ENCODE results near the gene HDAC9. TPM values are rescaled to one million over a fixed set of nuclear protein-coding genes. Genes with fewer than 3 reads are reported as not detected.

The HDAC9 gene
- total RNA-seq, 1 experiment from 2014 or later: 11.3 TPM

DNA sequence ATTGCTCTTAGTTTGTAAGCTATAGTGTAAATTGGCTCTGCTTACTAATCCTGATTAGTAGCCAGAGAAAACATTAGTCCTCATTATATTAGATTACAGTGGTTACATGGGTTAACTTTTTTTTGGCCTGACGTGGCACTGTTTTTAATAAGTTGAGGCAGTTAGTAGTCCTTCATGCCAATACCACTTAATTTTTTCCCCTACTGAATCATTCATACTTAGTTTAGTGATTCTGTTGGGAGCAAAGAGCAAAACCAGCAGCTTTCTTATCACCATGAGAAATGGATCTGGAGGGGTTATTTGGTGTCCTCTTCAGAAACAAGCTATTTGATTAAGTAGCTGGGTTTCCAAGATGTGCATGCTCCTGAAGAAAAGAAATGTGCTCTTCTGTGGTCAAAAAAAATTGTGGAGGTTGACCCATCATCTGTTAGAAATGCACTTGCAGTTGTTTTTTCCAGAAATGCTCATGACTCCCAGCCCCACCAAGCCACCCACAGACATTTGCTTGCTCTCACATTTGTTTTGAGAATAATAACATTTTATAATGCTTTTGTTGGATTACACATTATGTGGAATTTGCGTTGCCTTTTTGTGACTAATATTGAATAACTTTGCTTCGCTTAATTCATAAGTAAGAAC lies 258.5 kb downstream of the HDAC9 start:
- DNase-seq (ENCODE audit: unreplicated experiment): no peak
- H3K27ac Mint-ChIP-seq (ENCODE audit: low read depth, unreplicated experiment): no peak overlapping the region
- ChIA-PET CTCF (interaction anchor here (0.6 to 1.1 kb wide), 6 partner anchors 61 to 551 kb away, joined by 3 to 5 read pairs (median 3); no protein-coding TSS in a partner anchor), POLR2A (interaction anchor here (0.9 kb wide), 1 partner anchor 913 kb away, joined by 3 read pairs; no protein-coding TSS in a partner anchor)
- no peak overlapping the region for H3K4me3 Mint-ChIP-seq (ENCODE audit: unreplicated experiment)
- TF ChIP-seq, protein P1, sequence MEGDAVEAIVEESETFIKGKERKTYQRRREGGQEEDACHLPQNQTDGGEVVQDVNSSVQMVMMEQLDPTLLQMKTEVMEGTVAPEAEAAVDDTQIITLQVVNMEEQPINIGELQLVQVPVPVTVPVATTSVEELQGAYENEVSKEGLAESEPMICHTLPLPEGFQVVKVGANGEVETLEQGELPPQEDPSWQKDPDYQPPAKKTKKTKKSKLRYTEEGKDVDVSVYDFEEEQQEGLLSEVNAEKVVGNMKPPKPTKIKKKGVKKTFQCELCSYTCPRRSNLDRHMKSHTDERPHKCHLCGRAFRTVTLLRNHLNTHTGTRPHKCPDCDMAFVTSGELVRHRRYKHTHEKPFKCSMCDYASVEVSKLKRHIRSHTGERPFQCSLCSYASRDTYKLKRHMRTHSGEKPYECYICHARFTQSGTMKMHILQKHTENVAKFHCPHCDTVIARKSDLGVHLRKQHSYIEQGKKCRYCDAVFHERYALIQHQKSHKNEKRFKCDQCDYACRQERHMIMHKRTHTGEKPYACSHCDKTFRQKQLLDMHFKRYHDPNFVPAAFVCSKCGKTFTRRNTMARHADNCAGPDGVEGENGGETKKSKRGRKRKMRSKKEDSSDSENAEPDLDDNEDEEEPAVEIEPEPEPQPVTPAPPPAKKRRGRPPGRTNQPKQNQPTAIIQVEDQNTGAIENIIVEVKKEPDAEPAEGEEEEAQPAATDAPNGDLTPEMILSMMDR (IDR thresholded peaks at IDR 0.05; ENCODE audit: unreplicated experiment): no peak
- intact Hi-C loops (cut with micrococcal nuclease): loop anchor here (10.0 kb wide), 1 partner anchor 361 kb away; the partner anchor contains the start of gene TWIST1
- H3K27me3 Mint-ChIP-seq (ENCODE audit: insufficient read depth, unreplicated experiment): no peaks in the 10 kb centered on the region
- peaks cover 10% of the 10 kb centered on the region for H3K4me1 Mint-ChIP-seq (ENCODE audit: insufficient read depth, unreplicated experiment)
- no peaks in the 10 kb centered on the region for H3K36me3 Mint-ChIP-seq (ENCODE audit: insufficient read depth, unreplicated experiment)
- BruUV-seq (replicated peaks): no TSS peak
- no peaks in the 10 kb centered on the region for H3K9me3 Mint-ChIP-seq (ENCODE audit: unreplicated experiment)

DNA sequence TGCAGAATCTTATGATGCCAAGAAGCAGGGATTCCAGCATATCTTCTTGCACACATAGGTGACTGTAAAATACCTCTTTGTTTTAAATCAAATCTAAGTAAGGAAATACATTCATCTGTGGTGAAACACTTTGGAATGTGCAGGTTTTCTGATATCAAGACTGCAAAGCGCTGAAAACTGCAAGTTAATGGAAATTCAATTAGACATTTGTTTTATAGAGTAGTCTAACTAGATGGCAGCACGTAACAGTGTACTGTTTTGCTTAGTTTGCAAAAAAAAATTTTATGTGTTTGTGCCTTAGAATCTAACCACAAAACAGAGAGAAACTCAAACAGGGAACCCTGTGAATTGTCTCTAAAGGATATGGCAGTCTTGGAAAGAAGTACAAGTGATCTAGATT lies 259.2 kb downstream of the HDAC9 start:
- peak; percentile 6 for DNase-seq (ENCODE audit: unreplicated experiment)
- Mint-ChIP-seq H3K4me3 (ENCODE audit: unreplicated experiment) (no peak overlapping the region), H3K27ac (ENCODE audit: low read depth, unreplicated experiment) (peak overlapping the region; percentile 51), H3K9me3 (ENCODE audit: unreplicated experiment) (no peaks in the 10 kb centered on the region), H3K36me3 (ENCODE audit: insufficient read depth, unreplicated experiment) (no peaks in the 10 kb centered on the region), H3K4me1 (ENCODE audit: insufficient read depth, unreplicated experiment) (peaks cover 10% of the 10 kb centered on the region), H3K27me3 (ENCODE audit: insufficient read depth, unreplicated experiment) (no peaks in the 10 kb centered on the region)
- ChIA-PET POLR2A (interaction anchor here (0.6 to 1.0 kb wide), 3 partner anchors 10 to 912 kb away, joined by 3 to 5 read pairs (median 3); no protein-coding TSS in a partner anchor), CTCF (interaction anchor here (0.6 to 2.0 kb wide), 7 partner anchors 62 to 365 kb away, joined by 3 to 6 read pairs (median 4); no protein-coding TSS in a partner anchor)
- no TSS peak for BruUV-seq (replicated peaks)
- intact Hi-C loops (cut with micrococcal nuclease): loop anchor here (10.0 kb wide), 1 partner anchor 360 kb away; the partner anchor contains the start of gene TWIST1
- TF ChIP-seq, protein P1 (IDR thresholded peaks at IDR 0.05; ENCODE audit: unreplicated experiment): no peak

GRCh38 chr7:18755793-18756192 lies 260.2 kb downstream of the HDAC9 start:
- Mint-ChIP-seq H3K9me3 (ENCODE audit: unreplicated experiment) (no peaks in the 10 kb centered on the region), H3K27me3 (ENCODE audit: insufficient read depth, unreplicated experiment) (no peaks in the 10 kb centered on the region), H3K36me3 (ENCODE audit: insufficient read depth, unreplicated experiment) (no peaks in the 10 kb centered on the region), H3K4me1 (ENCODE audit: insufficient read depth, unreplicated experiment) (peaks cover 10% of the 10 kb centered on the region), H3K27ac (ENCODE audit: low read depth, unreplicated experiment) (no peak overlapping the region), H3K4me3 (ENCODE audit: unreplicated experiment) (no peak overlapping the region)
- ChIA-PET POLR2A (interaction anchor here (0.6 to 1.4 kb wide), 4 partner anchors 9 to 858 kb away, joined by 3 to 5 read pairs (median 3); no protein-coding TSS in a partner anchor), CTCF (interaction anchor here (0.8 to 2.0 kb wide), 4 partner anchors 222 to 364 kb away, joined by 3 to 6 read pairs (median 4); no protein-coding TSS in a partner anchor)
- TF ChIP-seq, protein P1 (IDR thresholded peaks at IDR 0.05; ENCODE audit: unreplicated experiment): no peak
- BruUV-seq (replicated peaks): no TSS peak
- DNase-seq (ENCODE audit: unreplicated experiment): no peak
- intact Hi-C loops (cut with micrococcal nuclease): loop anchor here (10.0 kb wide), 1 partner anchor 359 kb away; the partner anchor contains the start of gene TWIST1

DNA sequence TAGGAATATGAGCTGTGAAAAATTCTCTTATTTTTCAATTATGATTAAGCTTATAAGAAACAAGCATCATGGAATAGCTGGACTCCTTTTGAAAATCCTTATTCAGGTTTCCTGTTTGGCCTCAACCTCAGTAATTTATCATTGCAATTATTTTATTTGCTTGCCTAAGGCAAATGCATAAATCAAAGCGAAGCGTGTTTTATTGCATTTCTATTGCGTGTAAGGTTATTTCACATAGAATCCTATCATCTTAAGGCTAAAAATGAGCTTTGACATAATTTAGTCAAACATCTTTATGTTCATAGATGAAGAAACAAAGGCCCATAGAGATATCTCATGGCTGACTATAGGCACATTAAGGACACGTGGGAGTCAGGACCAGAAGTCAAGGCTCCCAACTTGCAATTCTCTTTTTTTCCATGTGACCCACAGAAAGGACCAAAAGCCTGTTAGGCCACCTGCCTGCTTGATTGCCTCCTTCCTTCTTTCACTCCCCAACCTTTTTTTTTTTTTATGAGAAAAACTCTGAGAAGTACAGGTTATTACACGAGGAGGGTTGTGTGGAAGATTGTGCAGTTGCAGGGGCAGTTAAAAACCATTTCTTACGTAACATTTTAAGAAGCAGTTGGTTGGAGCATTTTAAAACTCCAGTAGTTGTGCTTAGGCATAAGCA lies 261.0 kb downstream of the HDAC9 start:
- intact Hi-C loops (cut with micrococcal nuclease): loop anchor here (10.0 kb wide), 1 partner anchor 358 kb away; the partner anchor contains the start of gene TWIST1
- Mint-ChIP-seq H3K27ac (ENCODE audit: low read depth, unreplicated experiment) (no peak overlapping the region), H3K36me3 (ENCODE audit: insufficient read depth, unreplicated experiment) (no peaks in the 10 kb centered on the region), H3K4me1 (ENCODE audit: insufficient read depth, unreplicated experiment) (peaks cover 10% of the 10 kb centered on the region), H3K27me3 (ENCODE audit: insufficient read depth, unreplicated experiment) (no peaks in the 10 kb centered on the region), H3K4me3 (ENCODE audit: unreplicated experiment) (no peak overlapping the region), H3K9me3 (ENCODE audit: unreplicated experiment) (no peaks in the 10 kb centered on the region)
- ChIA-PET POLR2A (interaction anchor here (0.6 to 1.4 kb wide), 2 partner anchors 360 to 858 kb away, joined by 3 read pairs; no protein-coding TSS in a partner anchor), CTCF (interaction anchor here (0.7 to 2.0 kb wide), 2 partner anchors 221 to 296 kb away, joined by 3 to 6 read pairs; no protein-coding TSS in a partner anchor)
- no peak for DNase-seq (ENCODE audit: unreplicated experiment)
- BruUV-seq (replicated peaks): no TSS peak
- TF ChIP-seq, protein P1 (IDR thresholded peaks at IDR 0.05; ENCODE audit: unreplicated experiment): no peak

All from MCF 10A (cell line).